Right renal pelvis (tissue), 4 donors: ENCODE measurements around the gene RAB15. TPM values are rescaled to one million over a fixed set of nuclear protein-coding genes. Genes with fewer than 3 reads are reported as not detected.
A peak's percentile ranks its signal among the peaks of the same experiment; 100 is the strongest.
"Not testable (repeated sequence)": the region's sequence is repeated elsewhere in the genome, so short reads cannot be mapped to it uniquely, and the experiment has no call there.

Source experiments
- DNase-seq, 4 donors: peaks; one replicate each; pipeline ENCODE4 v3.0.0-alpha.2; 2013; ENCODE audit warnings: low read depth in 4 of 4, low spot score in 3 of 4, missing footprints in 1 of 4
- polyA plus RNA-seq, 4 donors: library from polyadenylated mRNA; unstranded; fragments of 120-200 nt; gene quantifications; one replicate each; pipeline ENCODE4 v1.2.1, GENCODE V29; 2013; ENCODE audit not compliant: insufficient read length in 4 of 4

Gene RAB15
- polyA plus RNA-seq, 4 donors: 19.3 to 27.4 (median 22.6) TPM

DNA sequence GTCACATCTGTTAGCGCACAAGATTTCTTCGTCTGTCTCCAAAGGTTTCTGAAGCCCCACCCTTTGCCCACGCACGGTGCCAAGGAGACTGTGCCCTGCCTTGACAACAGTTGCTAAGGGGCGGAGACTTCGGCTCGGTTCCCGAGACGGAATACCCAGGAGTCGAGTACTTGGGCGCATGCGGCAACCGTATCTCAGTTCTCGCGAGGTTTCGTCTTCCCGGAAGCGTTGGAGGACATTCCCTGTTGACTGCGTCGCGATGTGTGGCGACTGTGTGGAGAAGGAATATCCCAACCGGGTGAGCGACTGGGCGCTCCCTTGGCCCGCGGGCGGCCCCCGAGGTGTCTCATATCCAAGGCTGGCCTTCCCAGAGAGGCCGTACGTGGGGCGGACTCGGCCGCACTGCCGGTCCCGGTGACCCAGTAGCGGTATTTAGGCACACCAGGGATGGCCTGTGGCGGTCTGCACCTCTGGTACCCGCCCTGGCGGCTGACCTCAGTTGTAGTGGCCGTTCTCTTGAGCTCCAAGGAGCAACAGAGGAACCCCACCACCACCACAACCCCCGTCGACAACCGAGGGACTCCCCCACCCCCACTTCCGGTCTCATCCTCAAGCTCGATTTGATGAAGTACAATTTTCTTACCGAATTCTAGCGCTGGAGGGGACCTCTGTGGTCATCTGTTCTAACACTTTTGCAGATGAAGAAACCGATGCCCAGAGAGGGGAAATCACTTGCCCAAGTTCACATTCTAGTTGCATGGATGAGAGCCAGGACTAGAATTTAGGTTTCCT, 57.7 kb downstream of the RAB15 start, which contains the start of gene CHURC1:
Gene CHURC1, plus strand, starts transcription at position 219 of the 792 bp plus-strand sequence. Its CDS starts 41 bp downstream, at position 260.
- DNase-seq: peak; percentile 97 to 98 (median 98)

- not testable (repeated sequence) for DNase-seq
Measured at GRCh38 chr14:64913477-64913876, 58.7 kb downstream of the RAB15 start.

GRCh38 chr14:64912261-64912660, 59.9 kb downstream of the RAB15 start:
- no peak for DNase-seq

DNA sequence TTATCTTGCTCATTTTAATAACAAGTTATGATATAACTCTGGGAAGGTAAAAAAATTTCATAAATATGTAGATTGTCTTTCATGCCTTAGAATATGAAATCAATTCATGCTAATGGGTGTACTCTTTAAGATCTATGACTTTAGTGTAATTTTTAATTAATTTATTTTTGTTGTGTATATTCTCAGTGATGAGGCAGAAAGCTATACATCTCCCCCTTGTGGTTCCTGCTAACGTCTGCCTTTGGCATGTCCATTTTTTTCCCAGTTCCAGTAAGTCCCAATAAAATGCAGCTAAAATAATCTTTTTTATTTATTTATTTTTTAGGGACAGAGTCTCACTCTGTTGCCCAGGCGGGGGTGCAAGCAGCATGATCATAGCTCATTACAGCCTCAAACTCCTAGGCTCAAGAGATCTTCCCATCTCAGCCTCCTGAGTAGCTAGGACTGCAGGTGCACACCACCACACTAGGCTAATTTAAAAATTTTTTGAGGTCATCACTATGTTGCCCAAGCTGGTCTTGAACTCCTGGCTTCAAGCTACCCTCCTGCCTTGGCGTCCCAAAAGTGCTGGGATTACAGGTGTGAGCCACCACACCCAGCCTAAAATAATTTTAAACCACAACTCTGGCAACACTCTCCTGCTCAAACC, 61.2 kb downstream of the RAB15 start:
- no peak for DNase-seq

GRCh38 chr14:64906022-64906421, 66.1 kb downstream of the RAB15 start:
- no peak for DNase-seq

DNA sequence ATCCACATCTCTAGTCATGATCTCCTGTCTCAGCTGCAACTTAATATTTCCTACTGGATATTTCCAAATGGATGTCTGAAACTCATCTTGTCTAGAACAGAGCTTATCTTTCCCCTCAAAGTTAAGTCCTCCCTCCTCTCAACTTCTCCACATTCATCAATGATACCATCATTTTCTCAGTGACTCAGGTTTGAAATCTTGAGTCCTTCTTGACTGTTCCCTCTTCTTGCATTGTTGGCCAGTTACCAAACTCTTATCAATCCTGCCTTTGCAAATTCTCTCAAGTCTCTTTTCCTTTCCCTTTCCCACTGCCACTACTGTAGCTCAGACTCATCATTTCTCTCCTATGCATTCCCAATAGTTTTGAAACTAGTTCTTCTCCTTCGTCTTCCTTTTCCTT, 72.2 kb downstream of the RAB15 start:
- no peak for DNase-seq

Other genes with a start within 250 kb of the RAB15 start
- gene SPTB, start 92.4 kb downstream of the RAB15 start, polyA plus RNA-seq: 10 to 100 TPM; 11.0 to 16.9 (median 12.1) TPM
- gene CHURC1, start 57.9 kb downstream of the RAB15 start, polyA plus RNA-seq: 10 to 100 TPM; 55.9 to 65.6 (median 60.7) TPM
- gene GPX2, start 29.6 kb downstream of the RAB15 start, polyA plus RNA-seq: 1 to 10 TPM in 2 of 4 donors, under 1 TPM in 2; 0.55 to 2.5 (median 1.1) TPM
- 10 to 100 TPM; 26.1 to 36.3 (median 30.6) TPM for gene FNTB, start 14.6 kb upstream of the RAB15 start, polyA plus RNA-seq
- 10 to 100 TPM; 58.7 to 67.2 (median 62.4) TPM for gene MAX, start 130.2 kb upstream of the RAB15 start, polyA plus RNA-seq